Tibial nerve (tissue), 4 donors: Measurements from ENCODE around the gene OR1D5. TPM values are rescaled to one million over a fixed set of nuclear protein-coding genes. Genes with fewer than 3 reads are reported as not detected.
"Not testable (repeated sequence)": the region's sequence is repeated elsewhere in the genome, so short reads cannot be mapped to it uniquely, and the experiment has no call there.

ENCODE experiments used
- DNase-seq, 2 donors: peaks; one replicate each; pipeline ENCODE4 v3.0.0-alpha.2; 2019; ENCODE audit warnings: low spot score in 2 of 2
- H3K27ac ChIP-seq, 4 donors: fragments of 200-600 bp; sonication (generic) in 3 of 4; one replicate each; pipeline ENCODE4 v1.5.1; 2017 to 2019; ENCODE audit warnings: mild to moderate bottlenecking in 1 of 4
- H3K27me3 ChIP-seq, 2 donors: fragments of 200-600 bp; sonication (generic) in 1 of 2; one replicate each; pipeline versions ENCODE4 v1.5.1 to v1.6.0; 2017 to 2019
- H3K36me3 ChIP-seq, 3 donors: fragments of 200-600 bp; sonication (generic); one replicate each; pipeline ENCODE4 v1.5.1; 2018 to 2019
- H3K4me1 ChIP-seq, 4 donors: fragments of 200-600 bp; sonication (generic) in 3 of 4; one replicate each; pipeline ENCODE4 v1.5.1; 2017 to 2019
- H3K4me3 ChIP-seq, 4 donors: fragments of 200-600 bp; sonication (generic) in 3 of 4; one replicate each; pipeline ENCODE4 v1.5.1; 2017 to 2019; ENCODE audit warnings: mild to moderate bottlenecking in 1 of 4, moderate library complexity in 1 of 4
- H3K9me3 ChIP-seq, 4 donors: fragments of 200-600 bp; sonication (generic) in 3 of 4; one replicate each; pipeline ENCODE4 v1.5.1; 2017 to 2019
- CTCF ChIP-seq, 5 experiments: fragments of 200-600 bp in 3 of 5; fragments of 450-650 bp in 2 of 5; sonication (generic) in 3 of 5; IDR thresholded peaks; one replicate each; pipeline ENCODE4 v1.5.1; 2016 to 2019; ENCODE audit warnings: antibody characterized with exemption in 5 of 5, mild to moderate bottlenecking in 3 of 5, moderate library complexity in 2 of 5
- EP300 ChIP-seq, 2 donors: sonication (generic); formaldehyde crosslinking; IDR thresholded peaks; one replicate each; pipeline ENCODE4 v1.6.1; 2017; ENCODE audit warnings: antibody characterized with exemption in 2 of 2, mild to moderate bottlenecking in 1 of 2
- POLR2A ChIP-seq, 2 donors: fragments of 450-650 bp; IDR thresholded peaks; one replicate each; pipeline ENCODE4 v1.6.1; 2017; ENCODE audit warnings: antibody characterized with exemption in 2 of 2, mild to moderate bottlenecking in 2 of 2, moderate library complexity in 2 of 2
- WGBS, 2 donors: methylation state at CpG; one replicate each; pipeline ENCODE4 v1.1.5; 2018; 5-methylcytosine and 5-hydroxymethylcytosine counted together
- total RNA-seq, 4 donors: library from RNA; depleted of rRNA; stranded (reverse); fragments of >200 nt; gene quantifications; one replicate each; pipeline ENCODE4 v1.1.0, GENCODE V29; 2016

OR1D5 gene
- total RNA-seq, 4 donors from 2014 or later, result not detected

GRCh38 chr17:3034578-3034920 lies 28.9 kb downstream of the OR1D5 start:
- Histone ChIP-seq H3K27ac (no peak overlapping the region), H3K27me3 (no peaks in the 10 kb centered on the region), H3K4me3 (no peak overlapping the region), H3K36me3 (no peaks in the 10 kb centered on the region), H3K4me1 (no peaks in the 10 kb centered on the region), H3K9me3 (no peaks in the 10 kb centered on the region)
- 78 to 84% methylated on average over 9 of the region's 9 CpGs for whole genome bisulfite sequencing, 2 donors
- DNase-seq, result no peak
- TF ChIP-seq POLR2A (IDR thresholded peaks at IDR 0.05), result no peak

DNA sequence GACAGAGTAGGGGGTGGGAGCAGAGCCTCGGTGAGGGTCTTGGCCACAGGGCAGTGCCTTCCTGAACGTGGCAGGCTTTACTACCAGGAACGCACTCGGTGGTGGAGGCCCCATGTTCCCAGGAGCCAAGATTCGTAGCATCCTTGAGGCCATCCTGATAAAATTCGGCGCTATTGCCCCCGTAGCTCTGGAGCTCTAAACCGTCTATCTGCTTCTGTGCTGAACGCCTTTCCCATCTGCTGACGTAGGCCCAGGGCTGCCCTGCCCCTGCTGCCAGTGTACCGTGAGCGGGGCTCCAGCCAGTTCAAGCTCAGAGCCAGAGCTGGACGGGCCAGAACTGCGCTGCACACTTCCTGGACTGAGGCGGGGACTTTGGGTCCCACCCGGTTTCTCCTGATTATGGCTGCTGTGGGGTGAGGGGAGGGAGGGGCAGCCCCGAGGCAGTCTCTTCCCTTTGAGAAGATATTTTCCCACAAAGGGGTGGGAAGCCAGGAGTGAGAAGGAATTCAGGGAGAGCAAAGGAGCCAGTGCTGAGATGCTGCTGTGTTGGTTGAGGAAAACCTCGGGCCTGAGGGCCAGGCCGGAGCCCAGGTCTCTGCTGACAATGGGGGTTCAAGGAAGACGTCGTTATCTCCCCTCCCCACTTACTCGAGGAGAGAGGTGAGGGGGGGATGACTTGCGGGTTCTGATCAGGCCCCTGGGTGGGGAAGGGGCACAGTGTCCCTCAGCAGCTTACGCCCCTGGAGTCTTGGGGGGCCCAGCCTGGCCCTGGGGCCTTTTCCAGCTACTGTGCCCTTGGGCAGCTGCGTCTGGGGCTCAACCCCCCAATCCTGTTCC lies 29.4 kb downstream of the OR1D5 start:
- WGBS, 2 donors, result 62 to 68% methylated on average over 26 of the region's 26 CpGs

GRCh38 chr17:3033248-3033640 lies 30.2 kb downstream of the OR1D5 start:
- H3K27me3 ChIP-seq, result no peaks in the 10 kb centered on the region
- no peak for DNase-seq
- H3K4me1 ChIP-seq, result no peaks in the 10 kb centered on the region
- H3K36me3 ChIP-seq, result peaks cover 0 to 5% (median 0%) of the 10 kb centered on the region in 3 donors
- H3K9me3 ChIP-seq, result no peaks in the 10 kb centered on the region
- TF ChIP-seq POLR2A (IDR thresholded peaks at IDR 0.05) (no peak), CTCF (IDR thresholded peaks at IDR 0.05) (no peak), EP300 (IDR thresholded peaks at IDR 0.05) (no peak)
- H3K27ac ChIP-seq, result no peak overlapping the region
- H3K4me3 ChIP-seq, result no peak overlapping the region
- 82 to 93% methylated on average over 15 of the region's 15 CpGs for WGBS, 2 donors

More for the DNA sequence above, 29.4 kb downstream of the OR1D5 start:
- TF ChIP-seq EP300 (IDR thresholded peaks at IDR 0.05) (no peak), CTCF (IDR thresholded peaks at IDR 0.05) (no peak), POLR2A (IDR thresholded peaks at IDR 0.05) (no peak)
- Histone ChIP-seq H3K4me3 (no peak overlapping the region), H3K27me3 (no peaks in the 10 kb centered on the region), H3K36me3 (no peaks in the 10 kb centered on the region), H3K9me3 (no peaks in the 10 kb centered on the region), H3K27ac (no peak overlapping the region), H3K4me1 (no peaks in the 10 kb centered on the region)
- DNase-seq, result no peak

GRCh38 chr17:3032258-3033247 lies 30.9 kb downstream of the OR1D5 start:
- no peak overlapping the region for H3K4me3 ChIP-seq
- H3K27me3 ChIP-seq, result no peaks in the 10 kb centered on the region
- 88 to 90% methylated on average over 22 of the region's 27 CpGs for WGBS, 2 donors
- H3K4me1 ChIP-seq, result no peaks in the 10 kb centered on the region
- no peaks in the 10 kb centered on the region for H3K9me3 ChIP-seq
- no peak overlapping the region for H3K27ac ChIP-seq
- TF ChIP-seq EP300 (IDR thresholded peaks at IDR 0.05) (no peak), CTCF (IDR thresholded peaks at IDR 0.05) (no peak), POLR2A (IDR thresholded peaks at IDR 0.05) (no peak)
- H3K36me3 ChIP-seq, result peaks cover 0 to 7% (median 0%) of the 10 kb centered on the region in 3 donors
- DNase-seq, result no peak

DNA sequence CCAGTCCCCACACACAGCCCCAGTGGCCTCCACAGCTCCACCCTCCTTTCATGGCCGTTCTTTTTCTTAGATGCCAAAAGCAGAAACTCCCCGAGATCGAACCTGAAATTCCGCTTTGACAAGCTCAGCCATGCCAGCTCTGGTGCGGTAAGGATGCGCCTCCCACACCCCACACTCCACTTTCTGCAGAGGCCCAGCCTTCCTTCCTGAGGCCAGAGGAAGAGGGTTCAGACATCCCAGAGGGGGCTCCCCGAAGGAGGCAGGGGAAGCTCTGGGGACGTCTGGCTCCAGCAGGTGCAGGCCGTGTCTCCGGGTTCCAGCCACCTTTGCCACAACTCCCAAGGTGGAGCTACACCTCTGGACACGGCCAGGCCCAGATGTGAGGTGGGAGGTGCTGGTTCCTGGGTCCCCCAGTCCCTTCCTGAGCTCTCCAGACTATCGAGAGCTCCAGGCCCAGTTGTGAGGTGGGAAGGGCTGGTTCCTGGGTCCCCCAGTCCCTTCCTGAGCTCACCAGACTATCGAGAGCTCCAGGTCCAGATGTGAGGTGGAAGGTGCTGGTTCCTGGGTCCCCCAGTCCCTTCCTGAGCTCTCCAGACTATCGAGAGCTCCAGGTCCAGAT lies 32.4 kb downstream of the OR1D5 start:
- H3K27me3 ChIP-seq, H3K9me3 ChIP-seq, H3K27ac ChIP-seq, H3K4me3 ChIP-seq, H3K36me3 ChIP-seq, DNase-seq, H3K4me1 ChIP-seq: not testable (repeated sequence)
- 86 to 88% methylated on average over 14 of the region's 14 CpGs for WGBS, 2 donors
